Measurements from ENCODE around the gene JAKMIP2.

JAKMIP2 gene

DNA sequence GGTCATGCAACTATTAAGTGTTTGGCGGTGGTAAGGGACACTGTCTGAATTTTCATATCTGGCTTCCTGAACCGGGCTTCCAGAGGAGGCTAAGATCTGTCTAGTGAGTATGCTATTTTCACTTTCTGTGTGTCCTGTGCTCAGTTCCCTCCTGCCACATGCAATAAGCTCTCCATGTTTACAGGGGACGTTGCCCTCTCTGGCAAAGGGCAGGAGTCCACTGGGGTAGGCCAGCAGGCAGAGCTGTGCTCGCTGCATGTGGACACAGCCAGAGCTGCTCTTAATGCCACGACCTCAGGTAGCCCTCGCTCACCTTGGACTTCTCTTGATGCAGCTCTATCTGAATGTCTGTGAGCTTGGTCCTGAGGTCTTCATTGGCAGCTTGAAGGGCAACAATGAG lies 111.2 kb downstream of the JAKMIP2 start:
- no peak for TF ChIP-seq JUND (IDR thresholded peaks at IDR 0.05; ENCODE audit: low read depth)
- in situ Hi-C loops (cut with HindIII; ENCODE audit: low pct_unique_long_range_greater_than_20kb, low sequenced_read_pairs) = no loop called here
- no peak for DNase-seq (ENCODE audit: low read depth in 1 of 2, low spot score in 1 of 2)

DNA sequence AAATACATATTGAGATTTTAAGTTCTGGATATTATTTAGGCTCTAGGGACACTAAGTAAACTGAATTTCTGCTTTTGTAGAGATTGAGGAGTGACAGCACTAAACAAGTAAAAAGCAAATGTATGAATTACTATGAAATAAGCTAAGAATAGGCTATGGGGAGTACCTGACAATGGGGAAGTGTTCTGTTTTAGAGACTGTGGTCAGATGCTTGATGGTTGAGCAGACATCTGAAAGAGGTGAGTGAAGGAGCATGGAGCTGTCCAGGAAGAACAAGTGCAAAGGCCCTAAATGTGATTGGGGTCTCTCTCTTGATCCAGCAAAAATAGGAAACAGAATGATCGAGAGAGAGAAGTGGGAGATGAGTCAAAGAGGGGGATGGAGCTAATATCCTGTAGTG lies 111.7 kb downstream of the JAKMIP2 start:
- TF ChIP-seq JUND (IDR thresholded peaks at IDR 0.05; ENCODE audit: low read depth) = no peak
- DNase-seq (ENCODE audit: low read depth in 1 of 2, low spot score in 1 of 2) = no peak
- in situ Hi-C loops (cut with HindIII; ENCODE audit: low pct_unique_long_range_greater_than_20kb, low sequenced_read_pairs) = no loop called here

DNA sequence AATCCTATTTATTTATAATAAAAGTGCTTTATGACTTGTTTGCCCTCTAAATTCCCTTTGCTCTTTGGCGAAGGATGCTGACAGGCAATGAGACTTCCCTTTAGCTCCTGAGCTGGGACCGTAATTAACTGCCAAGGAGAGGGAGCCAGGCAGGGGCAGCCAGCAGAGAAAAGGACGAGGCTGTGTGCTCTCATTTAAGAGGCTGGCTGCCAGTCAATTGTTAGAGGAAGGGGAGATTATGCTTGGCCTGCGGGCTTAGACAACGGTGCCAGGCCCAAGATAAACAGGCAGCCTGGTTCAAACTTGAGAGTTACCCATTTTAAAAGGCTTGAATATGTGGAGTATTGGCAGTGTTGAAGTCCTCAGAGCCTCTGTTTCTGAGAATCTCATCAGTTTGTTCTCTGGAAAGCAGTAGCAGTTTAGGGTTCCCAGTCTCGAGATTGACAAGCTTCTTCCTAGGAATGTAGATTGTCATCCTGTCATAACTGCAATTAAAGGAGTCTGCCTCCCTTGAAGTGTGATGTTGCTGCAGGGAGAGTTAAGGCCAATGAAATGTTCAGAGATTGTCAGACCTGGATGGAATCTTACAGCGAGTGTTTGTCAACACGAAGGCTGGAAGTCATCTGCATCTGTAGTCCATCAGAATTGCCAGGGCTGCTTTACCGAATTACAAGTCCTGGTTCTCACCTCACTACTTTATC lies 113.2 kb downstream of the JAKMIP2 start:
- TF ChIP-seq JUND (IDR thresholded peaks at IDR 0.05; ENCODE audit: low read depth) = no peak
- in situ Hi-C loops (cut with HindIII; ENCODE audit: low pct_unique_long_range_greater_than_20kb, low sequenced_read_pairs) = no loop called here
- DNase-seq (ENCODE audit: low read depth in 1 of 2, low spot score in 1 of 2) = no peak

DNA sequence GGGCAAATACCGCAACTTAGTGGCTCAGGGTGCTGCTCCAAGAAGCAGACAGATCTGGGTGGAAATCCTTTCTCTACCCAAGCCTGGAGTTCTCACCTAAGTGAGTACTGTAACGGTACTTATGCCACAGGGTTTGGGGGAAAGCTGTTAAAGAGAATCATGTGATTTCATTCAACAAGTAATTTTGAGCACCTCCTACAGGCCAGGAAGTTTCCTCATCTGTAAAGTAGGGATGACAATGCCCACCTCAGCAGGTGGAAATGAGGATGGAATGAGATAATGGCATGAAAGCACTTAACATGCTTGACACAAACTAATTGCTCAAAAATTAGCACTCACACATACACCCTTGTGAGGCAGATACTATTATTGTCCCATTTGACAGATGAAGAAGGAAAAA lies 114.1 kb downstream of the JAKMIP2 start:
- DNase-seq (ENCODE audit: low read depth in 1 of 2, low spot score in 1 of 2) = no peak
- in situ Hi-C loops (cut with HindIII; ENCODE audit: low pct_unique_long_range_greater_than_20kb, low sequenced_read_pairs) = no loop called here
- no peak for TF ChIP-seq JUND (IDR thresholded peaks at IDR 0.05; ENCODE audit: low read depth)

DNA sequence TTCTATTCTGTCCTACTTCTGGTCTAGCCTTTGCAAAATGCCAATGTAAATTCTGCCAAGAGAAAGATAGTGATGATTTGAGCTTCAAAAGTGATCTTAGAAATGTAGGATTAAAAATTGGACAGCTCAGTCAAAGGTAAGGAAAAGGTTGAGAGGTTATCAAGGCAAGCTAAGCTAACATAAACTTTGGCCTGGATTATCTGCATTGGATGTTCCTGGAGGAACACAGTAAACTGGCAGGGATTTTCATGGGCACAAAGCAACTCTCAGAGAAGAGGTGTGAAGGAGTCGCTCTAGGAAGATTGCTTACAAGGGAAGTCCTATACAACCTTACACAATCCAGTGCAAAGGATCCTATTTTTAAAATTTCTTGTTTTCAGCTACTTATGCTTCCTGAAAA lies 115.2 kb downstream of the JAKMIP2 start:
- no peak for TF ChIP-seq JUND (IDR thresholded peaks at IDR 0.05; ENCODE audit: low read depth)
- in situ Hi-C loops (cut with HindIII; ENCODE audit: low pct_unique_long_range_greater_than_20kb, low sequenced_read_pairs) = no loop called here
- DNase-seq (ENCODE audit: low read depth in 1 of 2, low spot score in 1 of 2) = no peak

DNA sequence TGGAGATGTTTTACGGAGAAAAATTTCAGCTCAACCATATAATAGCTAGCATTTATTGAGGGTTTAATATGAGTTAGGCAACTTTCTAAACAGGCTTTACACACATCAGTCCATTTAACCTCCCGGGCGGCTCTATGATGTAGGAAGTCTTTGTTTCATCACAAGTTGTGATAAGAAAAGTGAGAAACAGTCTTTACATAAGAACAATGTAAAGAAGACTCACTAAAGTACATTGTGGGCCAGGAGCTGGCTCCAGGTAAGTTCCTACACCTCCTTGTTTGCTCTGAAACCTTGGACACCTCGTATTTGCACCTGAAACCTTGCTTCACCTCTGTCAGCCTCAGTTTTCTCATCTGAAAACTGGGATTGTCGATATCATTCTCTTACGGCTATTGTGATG lies 116.1 kb downstream of the JAKMIP2 start:
- TF ChIP-seq JUND (IDR thresholded peaks at IDR 0.05; ENCODE audit: low read depth) = no peak
- in situ Hi-C loops (cut with HindIII; ENCODE audit: low pct_unique_long_range_greater_than_20kb, low sequenced_read_pairs) = no loop called here
- no peak for DNase-seq (ENCODE audit: low read depth in 1 of 2, low spot score in 1 of 2)

DNA sequence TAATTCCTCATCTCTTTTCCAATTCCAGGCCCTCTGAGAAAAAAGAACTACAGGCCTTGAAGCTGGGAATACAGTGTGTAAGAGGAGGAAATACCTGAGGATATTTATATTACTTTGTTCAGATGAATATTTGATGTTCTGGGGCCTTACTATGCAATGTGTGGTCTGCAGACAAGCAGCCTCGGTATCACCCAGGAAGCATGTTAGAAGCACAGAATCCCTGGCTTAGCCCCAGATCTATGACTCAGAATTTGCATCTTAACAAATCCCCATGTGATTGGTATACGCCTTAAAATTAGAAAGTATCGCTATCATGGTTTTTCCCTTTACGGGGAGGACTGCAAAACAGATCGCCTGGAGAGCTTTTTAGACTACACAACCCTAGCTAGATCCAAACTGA lies 121.0 kb downstream of the JAKMIP2 start:
- DNase-seq (ENCODE audit: low read depth in 1 of 2, low spot score in 1 of 2) = no peak
- in situ Hi-C loops (cut with HindIII; ENCODE audit: low pct_unique_long_range_greater_than_20kb, low sequenced_read_pairs) = no loop called here
- TF ChIP-seq JUND (IDR thresholded peaks at IDR 0.05; ENCODE audit: low read depth) = no peak

DNA sequence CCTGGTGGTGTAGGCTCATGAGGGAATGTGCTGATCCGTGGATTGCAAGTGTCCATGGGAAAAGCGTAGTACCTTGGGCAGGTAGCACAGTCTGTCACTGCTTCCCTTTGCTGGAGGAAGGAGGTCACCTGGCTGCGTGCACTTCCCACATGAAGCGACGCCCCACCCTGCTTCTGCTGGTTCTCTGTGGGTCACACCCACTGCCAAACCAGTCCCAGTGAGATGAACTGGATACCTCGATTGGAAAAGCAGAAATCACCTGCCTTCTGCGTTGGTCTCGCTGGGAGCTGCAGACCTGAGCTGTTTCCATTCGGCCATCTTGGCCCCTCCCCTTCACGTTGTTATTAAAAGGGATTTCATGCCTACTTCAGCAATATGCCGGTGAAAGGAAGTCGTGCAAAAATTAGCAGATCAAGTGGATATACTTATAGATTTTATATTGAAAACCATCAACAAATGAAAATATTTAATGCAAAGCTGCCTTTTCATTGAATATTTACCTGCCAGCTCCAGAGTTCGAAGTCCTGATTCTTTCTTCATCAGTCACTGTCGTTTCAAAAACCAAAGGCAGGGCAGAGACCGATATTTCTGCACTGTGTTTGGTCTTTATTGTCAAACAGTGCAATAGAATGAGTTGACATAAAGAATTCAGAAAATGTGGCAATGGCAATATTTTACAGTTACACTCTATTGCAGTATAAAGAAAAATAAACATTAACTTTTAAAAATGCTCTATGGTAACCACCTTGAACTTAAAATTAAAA lies 123.2 kb downstream of the JAKMIP2 start:
- TF ChIP-seq JUND (IDR thresholded peaks at IDR 0.05; ENCODE audit: low read depth) = no peak
- in situ Hi-C loops (cut with HindIII; ENCODE audit: low pct_unique_long_range_greater_than_20kb, low sequenced_read_pairs) = no loop called here
- no peak for DNase-seq (ENCODE audit: low read depth in 1 of 2, low spot score in 1 of 2)

DNA sequence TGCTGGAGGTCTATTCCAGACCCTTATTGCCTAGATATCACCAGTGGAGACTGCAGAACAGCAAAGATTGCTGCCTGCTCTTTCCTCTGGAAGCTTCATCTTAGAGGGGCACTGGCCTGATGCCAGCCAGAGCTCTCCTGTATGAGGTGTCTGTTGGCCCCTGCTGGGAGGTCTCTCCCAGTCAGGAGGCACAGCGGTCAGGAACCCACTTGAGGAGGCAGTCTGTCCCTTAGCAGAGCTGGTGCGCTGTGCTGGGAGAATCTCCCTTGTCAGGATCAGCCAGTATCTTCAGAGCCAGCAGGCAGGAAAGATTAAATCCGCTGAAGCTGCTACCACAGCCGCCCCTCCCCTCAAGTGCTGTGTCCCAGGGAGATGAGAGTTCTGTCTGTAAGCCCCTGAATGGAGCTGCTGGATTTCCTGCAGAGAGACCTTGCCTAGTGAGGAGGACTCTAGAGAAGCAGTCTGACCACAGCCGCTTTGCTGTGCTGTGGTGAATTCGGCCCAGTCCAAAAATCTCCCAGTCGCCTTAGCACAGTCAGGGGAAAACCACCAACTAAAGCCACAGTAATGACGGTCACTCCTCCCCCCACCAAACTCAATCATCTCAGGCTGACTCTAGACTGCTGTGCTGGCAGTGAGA lies 124.1 kb downstream of the JAKMIP2 start:
- no peak for TF ChIP-seq JUND (IDR thresholded peaks at IDR 0.05; ENCODE audit: low read depth)
- in situ Hi-C loops (cut with HindIII; ENCODE audit: low pct_unique_long_range_greater_than_20kb, low sequenced_read_pairs) = no loop called here
- no peak for DNase-seq (ENCODE audit: low read depth in 1 of 2, low spot score in 1 of 2)

DNA sequence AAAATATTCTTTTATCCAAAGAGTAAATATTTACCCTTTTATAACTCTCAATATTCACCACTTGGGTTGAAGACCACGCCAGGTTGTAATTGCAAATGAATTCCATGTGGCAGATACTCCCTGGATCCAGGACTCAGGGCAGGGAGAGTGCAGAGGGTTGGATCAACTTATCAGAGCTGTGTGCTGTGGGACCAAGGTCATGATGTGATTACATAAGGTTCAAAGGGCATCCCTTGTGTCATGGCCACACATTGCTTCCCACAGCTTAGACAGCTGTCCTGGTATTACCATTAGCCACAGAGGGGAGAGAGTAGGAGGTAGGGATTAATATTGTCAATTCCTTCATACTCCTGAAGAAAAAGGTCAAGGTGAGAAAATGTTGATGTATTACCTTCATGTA lies 133.9 kb downstream of the JAKMIP2 start:
- no peak for DNase-seq (ENCODE audit: low read depth in 1 of 2, low spot score in 1 of 2)
- TF ChIP-seq JUND (IDR thresholded peaks at IDR 0.05; ENCODE audit: low read depth) = no peak
- in situ Hi-C loops (cut with HindIII; ENCODE audit: low pct_unique_long_range_greater_than_20kb, low sequenced_read_pairs) = no loop called here

DNA sequence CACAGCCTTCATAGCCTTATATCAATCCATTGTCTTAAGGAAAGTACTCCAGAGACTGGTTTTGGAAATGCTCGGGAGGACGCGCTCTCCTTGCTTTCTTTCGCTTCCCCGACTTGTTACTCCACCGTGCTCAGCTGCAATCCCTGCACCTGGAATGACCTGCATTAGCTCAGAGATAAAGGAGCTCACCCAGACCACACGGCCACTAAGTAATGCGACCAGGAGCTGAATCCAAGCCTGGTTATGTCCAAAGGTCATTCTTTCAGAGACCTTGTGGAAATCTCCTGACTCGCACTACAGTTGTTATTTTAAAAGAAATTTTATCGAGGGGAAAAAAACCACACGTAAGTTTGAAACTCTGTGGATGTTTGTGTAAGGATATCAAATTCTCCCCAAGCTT lies 137.3 kb downstream of the JAKMIP2 start:
- DNase-seq (ENCODE audit: low read depth in 1 of 2, low spot score in 1 of 2) = no peak
- in situ Hi-C loops (cut with HindIII; ENCODE audit: low pct_unique_long_range_greater_than_20kb, low sequenced_read_pairs) = no loop called here
- no peak for TF ChIP-seq JUND (IDR thresholded peaks at IDR 0.05; ENCODE audit: low read depth)

DNA sequence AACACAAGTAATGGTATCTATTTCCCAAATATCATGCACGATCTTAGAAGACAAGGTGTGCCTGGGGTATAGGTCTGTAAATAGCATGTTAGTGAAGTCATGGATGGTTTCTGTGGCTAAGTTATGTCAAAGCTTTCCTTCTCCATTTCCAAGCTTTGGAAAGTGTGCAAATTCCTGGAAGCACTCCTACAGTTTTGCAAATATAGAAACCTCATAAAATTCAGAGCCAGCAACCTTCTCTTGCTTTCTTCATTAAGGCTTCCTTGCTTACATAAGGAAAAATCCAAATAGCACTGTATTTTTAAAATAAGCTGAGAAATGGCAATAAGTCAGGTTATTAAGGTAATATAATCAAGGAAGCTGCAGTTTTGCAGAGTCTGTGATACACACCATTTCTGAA lies 138.1 kb downstream of the JAKMIP2 start:
- DNase-seq (ENCODE audit: low read depth in 1 of 2, low spot score in 1 of 2) = no peak
- TF ChIP-seq JUND (IDR thresholded peaks at IDR 0.05; ENCODE audit: low read depth) = no peak
- in situ Hi-C loops (cut with HindIII; ENCODE audit: low pct_unique_long_range_greater_than_20kb, low sequenced_read_pairs) = no loop called here

DNA sequence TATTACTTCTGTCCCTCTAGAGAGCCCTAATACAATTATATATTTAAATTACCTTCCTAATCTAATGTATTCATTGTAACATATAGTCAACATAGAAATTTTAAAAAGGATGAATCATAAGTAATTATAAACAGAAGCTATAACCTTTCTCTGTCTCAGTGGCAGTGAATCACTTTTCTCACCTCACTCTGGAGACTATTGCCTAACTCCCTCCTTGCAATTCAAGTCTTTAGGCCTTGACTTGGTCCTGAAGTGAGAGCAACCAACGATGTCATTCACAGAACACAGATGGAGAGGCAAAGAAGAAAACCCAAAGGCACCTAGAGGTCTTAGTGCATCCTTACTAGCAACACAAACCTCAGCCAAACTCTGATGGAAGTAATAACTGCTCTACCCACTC lies 139.4 kb downstream of the JAKMIP2 start:
- in situ Hi-C loops (cut with HindIII; ENCODE audit: low pct_unique_long_range_greater_than_20kb, low sequenced_read_pairs) = no loop called here
- no peak for DNase-seq (ENCODE audit: low read depth in 1 of 2, low spot score in 1 of 2)

More for the DNA sequence above, 139.4 kb downstream of the JAKMIP2 start:
- no peak for TF ChIP-seq JUND (IDR thresholded peaks at IDR 0.05; ENCODE audit: low read depth)

Data from T47D (cell line).